Effector memory CD4-positive, alpha-beta T cell (primary cell): Measurements from ENCODE around the gene GPC5.

Experiments used
- DNase-seq, 3 donors: peaks; one replicate each; pipeline ENCODE4 v3.0.0-alpha.2; 2020
- H3K27ac ChIP-seq: 2 replicates; pipeline ENCODE4 v1.7.0; 2013; ENCODE audit warnings: mild to moderate bottlenecking, low read length, moderate library complexity; ENCODE audit not compliant: insufficient read depth, poor library complexity, severe bottlenecking
- H3K27me3 ChIP-seq: replicated peaks from 2 replicates; pipeline ENCODE4 v1.7.0; 2013; ENCODE audit warnings: mild to moderate bottlenecking, low read length; ENCODE audit not compliant: insufficient read depth, control insufficient read depth, poor library complexity, severe bottlenecking
- H3K36me3 ChIP-seq: 2 replicates; pipeline ENCODE4 v1.7.0; 2013; ENCODE audit warnings: mild to moderate bottlenecking, low read length, moderate library complexity; ENCODE audit not compliant: control insufficient read depth, insufficient read depth
- H3K4me1 ChIP-seq: 2 replicates; pipeline ENCODE4 v1.7.0; 2013; ENCODE audit warnings: low read length, mild to moderate bottlenecking; ENCODE audit not compliant: control insufficient read depth, insufficient read depth, poor library complexity, severe bottlenecking
- H3K4me3 ChIP-seq: 2 replicates; pipeline ENCODE4 v1.7.0; 2013; ENCODE audit warnings: low read length, low read depth, mild to moderate bottlenecking; ENCODE audit not compliant: insufficient read depth, poor library complexity, severe bottlenecking
- H3K9me3 ChIP-seq: 2 replicates; pipeline ENCODE4 v1.7.0; 2013; ENCODE audit warnings: mild to moderate bottlenecking, low read length, moderate library complexity; ENCODE audit not compliant: control insufficient read depth

Gene GPC5

DNA sequence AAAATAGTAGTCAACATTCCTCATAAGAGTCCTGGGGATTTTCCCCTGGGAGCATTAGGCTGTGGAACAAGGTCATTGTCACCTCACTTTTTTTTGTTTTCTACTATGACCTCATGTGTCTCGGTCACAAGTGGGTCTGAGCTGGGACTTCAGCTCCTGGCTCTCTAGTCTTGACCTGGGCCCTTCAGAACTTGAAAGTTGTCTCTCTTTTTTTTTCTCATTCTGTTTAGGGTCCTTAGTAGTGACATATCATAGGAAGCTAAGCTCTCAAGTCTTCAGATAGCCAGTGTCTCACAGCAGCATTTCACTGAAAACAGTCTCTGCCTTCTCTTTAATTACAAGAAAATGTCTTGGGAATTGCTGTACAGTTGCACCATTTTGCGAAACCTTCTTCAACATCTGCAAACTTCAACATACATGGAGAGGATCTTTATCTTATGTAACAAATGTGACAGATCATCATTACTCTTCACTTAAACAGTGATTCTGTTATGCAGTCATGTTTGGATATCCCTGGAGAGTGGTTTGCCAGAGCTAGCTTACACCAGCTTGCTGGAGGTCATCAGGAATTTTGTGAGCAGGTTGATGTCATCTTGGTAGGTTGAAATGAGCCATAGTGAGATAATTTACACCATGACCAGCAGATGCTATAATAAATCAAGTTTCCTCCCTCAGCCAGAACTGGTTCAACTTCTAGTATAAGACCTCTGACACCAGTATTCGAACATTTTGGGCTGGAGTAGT, 131.5 kb downstream of the GPC5 start:
- Histone ChIP-seq H3K27me3 (no peaks in the 10 kb centered on the region), H3K27ac (no peak overlapping the region), H3K9me3 (no peaks in the 10 kb centered on the region), H3K36me3 (no peaks in the 10 kb centered on the region), H3K4me3 (no peak overlapping the region), H3K4me1 (no peaks in the 10 kb centered on the region)
- no peak for DNase-seq

DNA sequence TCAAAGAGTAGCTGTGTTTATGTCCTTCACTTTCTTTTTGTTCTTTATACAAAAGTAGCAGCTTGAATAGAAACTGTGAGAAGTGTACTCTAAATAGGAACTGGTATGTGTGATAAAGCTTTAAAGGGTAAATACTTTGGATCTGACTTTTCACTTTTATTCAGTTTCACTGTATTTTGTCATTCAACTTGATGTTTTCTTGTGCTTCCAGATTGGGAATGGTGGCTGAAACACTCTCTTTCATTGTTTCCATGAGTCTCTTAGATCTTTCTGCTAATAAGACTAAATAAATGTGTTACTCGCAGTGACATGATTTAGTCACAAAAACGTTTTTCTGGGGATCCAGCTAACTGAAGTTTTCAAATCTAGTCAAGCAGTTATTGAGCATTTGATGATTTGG, 133.2 kb downstream of the GPC5 start:
- no peaks in the 10 kb centered on the region for H3K4me1 ChIP-seq
- H3K27me3 ChIP-seq: no peaks in the 10 kb centered on the region
- H3K9me3 ChIP-seq: no peaks in the 10 kb centered on the region
- H3K27ac ChIP-seq: no peak overlapping the region
- no peak for DNase-seq
- no peak overlapping the region for H3K4me3 ChIP-seq
- H3K36me3 ChIP-seq: no peaks in the 10 kb centered on the region

DNA sequence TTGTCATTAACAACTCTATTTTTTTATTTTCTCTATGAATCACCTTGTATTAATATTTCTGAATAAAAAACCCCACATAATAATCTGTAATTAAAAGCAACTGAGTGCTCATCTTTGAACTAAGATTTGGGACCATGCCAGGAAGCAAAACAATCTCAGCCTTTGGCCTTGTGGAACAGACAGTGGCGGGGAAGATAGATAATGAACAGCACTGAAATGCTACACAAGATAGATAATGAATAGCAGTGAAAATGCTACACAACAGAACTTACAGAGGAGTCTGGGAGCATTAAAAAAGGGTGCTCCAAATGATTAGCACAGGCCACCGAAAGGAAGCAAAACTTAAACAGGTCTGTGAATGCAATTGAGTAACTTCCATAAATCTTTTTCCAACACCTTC, 134.9 kb downstream of the GPC5 start:
- Histone ChIP-seq H3K36me3 (no peaks in the 10 kb centered on the region), H3K27ac (no peak overlapping the region), H3K4me1 (no peaks in the 10 kb centered on the region), H3K4me3 (no peak overlapping the region), H3K27me3 (no peaks in the 10 kb centered on the region), H3K9me3 (no peaks in the 10 kb centered on the region)
- no peak for DNase-seq

DNA sequence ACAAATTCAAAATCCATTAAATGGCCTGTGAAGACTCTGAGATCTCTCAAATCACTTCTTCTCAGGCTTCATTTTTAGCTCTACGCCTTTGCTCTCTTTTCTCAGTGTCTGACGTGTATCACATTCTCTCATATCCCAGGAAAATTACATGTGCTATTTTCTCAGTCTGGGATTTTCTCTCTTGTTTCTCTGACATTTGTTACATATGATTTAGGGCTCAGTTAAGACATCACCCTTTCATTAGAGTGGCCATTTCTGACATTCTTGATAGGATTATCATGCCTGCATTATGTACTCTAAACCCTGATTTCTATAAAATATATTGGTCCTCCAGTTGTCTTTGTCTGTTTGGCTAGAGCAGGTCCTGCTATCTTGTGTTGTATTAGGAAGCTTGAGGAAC, 136.6 kb downstream of the GPC5 start:
- Histone ChIP-seq H3K27ac (no peak overlapping the region), H3K36me3 (no peaks in the 10 kb centered on the region), H3K27me3 (no peaks in the 10 kb centered on the region), H3K9me3 (no peaks in the 10 kb centered on the region), H3K4me3 (no peak overlapping the region), H3K4me1 (no peaks in the 10 kb centered on the region)
- DNase-seq: no peak

DNA sequence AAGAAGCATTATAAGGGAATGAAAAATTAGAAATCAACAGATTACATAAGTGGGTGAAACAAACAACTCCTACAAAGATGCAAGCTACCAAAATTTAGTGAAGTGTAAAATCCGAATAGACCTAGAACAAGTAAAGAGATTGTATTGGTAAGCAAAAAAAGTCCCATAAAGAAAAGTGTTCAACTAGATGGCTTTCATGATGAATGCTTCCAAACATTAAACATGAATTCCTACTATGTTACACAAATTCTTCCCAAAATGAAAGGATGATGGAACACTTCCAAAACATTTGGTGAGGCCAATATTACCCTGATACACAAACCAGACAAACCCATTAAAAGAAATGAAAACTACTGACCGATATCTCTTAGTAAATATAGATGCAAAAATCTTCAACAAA, 139.0 kb downstream of the GPC5 start:
- no peaks in the 10 kb centered on the region for H3K9me3 ChIP-seq
- H3K27me3 ChIP-seq: no peaks in the 10 kb centered on the region
- no peak for DNase-seq
- H3K4me3 ChIP-seq: no peak overlapping the region
- no peak overlapping the region for H3K27ac ChIP-seq
- no peaks in the 10 kb centered on the region for H3K4me1 ChIP-seq
- H3K36me3 ChIP-seq: no peaks in the 10 kb centered on the region

DNA sequence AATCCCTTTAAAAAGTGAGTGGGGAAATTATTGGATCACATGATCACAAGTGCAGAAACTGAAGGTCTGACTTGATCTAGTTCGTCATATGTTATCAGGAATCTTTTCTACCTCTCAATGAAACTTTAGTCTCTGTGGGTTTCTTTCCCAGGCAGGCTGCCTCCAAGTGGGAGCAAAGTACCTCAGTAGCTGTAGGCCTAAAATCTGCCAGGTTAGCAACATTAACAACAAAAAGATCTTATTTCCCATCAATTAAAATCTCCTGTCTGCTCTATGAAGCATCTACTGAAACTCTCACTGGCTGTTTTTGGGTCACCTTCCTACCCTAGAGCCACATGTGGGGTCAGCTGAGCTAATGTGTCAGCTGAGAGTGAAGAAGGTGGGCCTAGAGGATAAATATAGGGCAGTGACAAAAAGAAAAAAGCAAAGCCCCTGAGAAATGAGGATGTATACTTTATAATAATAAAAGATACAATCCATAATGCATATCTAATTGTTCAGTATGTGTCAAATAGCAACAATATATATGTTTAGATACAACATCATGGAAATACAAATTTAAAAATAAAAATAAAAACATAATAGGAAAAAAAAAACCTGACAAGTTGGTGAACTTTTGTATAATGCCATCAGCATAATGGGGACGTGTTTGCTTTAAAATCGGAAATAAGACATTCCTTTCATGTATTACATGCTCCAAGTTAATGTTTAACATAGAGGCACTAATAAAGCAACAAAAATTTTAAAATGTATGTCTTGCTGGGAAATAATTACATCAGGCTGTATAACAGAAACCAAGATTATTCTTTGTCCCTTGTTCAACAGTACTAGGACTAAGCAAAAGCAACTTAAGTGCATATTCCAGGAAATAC, 141.1 kb downstream of the GPC5 start:
- H3K9me3 ChIP-seq: no peaks in the 10 kb centered on the region
- no peaks in the 10 kb centered on the region for H3K36me3 ChIP-seq
- no peaks in the 10 kb centered on the region for H3K4me1 ChIP-seq
- no peak overlapping the region for H3K27ac ChIP-seq
- no peak for DNase-seq
- no peaks in the 10 kb centered on the region for H3K27me3 ChIP-seq
- no peak overlapping the region for H3K4me3 ChIP-seq

DNA sequence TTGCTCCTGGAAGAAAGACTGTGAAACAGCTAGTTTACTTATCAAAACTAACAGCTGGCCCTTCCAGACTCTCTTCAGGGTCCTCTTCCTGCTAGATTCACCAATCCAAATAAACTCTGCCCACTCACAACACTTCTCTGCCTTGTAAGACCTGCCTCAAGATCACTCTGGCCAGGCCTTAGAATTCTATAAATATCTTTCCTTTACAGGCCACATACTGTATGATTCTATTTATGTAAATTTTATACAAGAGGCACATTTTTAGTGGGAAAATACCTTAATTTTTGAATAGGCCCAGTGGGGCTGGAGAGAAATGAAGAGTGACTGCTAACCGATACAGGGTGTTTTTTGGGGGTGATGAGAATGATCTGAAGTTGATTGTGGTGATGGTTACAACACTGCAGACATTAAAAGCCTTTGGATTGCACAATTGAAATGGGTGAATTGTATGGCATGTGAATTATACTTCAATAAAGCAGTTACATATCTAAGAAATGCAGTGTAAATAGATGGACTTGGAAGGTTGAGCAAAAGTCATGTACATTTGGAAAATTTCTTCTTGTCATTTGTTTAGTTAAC, 141.8 kb downstream of the GPC5 start:
- Histone ChIP-seq H3K4me1 (no peaks in the 10 kb centered on the region), H3K27me3 (no peaks in the 10 kb centered on the region), H3K36me3 (no peaks in the 10 kb centered on the region), H3K9me3 (no peaks in the 10 kb centered on the region), H3K27ac (no peak overlapping the region), H3K4me3 (no peak overlapping the region)
- no peak for DNase-seq

DNA sequence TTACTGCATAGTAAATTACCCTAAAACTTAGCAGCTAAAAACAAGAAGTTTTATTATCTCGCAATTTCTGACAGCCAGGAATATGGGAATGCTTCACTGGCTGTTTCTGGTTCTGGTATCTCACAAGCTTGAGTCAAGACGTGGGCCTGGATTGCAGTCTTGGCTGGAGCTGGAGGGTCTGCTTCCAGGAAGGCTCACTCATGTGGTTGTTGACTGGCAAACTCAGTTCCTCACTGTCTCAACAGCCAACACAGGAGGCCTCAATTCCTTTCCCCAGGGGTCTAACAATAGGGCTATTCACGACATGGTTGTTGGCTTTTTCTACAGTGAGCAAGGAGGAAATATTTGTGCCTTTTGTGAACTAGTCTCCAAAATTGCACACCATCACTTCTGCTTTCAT, 146.3 kb downstream of the GPC5 start:
- Histone ChIP-seq H3K4me3 (no peak overlapping the region), H3K27me3 (no peaks in the 10 kb centered on the region), H3K9me3 (no peaks in the 10 kb centered on the region), H3K27ac (no peak overlapping the region), H3K36me3 (no peaks in the 10 kb centered on the region), H3K4me1 (no peaks in the 10 kb centered on the region)
- no peak for DNase-seq

DNA sequence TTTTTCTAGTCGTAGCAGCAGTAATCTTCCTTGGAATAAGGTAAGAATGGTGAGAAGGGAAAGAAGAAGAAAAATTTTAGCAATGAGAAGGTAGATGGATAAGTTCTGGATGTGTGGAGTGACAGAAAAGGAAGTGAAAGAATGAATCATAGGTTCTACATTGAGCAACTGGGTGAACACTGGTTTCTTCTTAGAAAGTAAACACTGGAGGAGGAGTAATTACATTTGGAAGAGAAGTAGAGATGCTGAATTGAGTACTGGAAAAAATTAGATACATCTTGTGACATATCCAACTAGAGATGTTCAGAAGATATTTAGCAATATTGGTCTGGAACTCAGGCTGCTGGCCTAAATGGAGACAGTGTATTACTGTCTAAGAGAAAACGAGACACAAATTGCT, 148.5 kb downstream of the GPC5 start:
- Histone ChIP-seq H3K4me3 (no peak overlapping the region), H3K27me3 (no peaks in the 10 kb centered on the region), H3K4me1 (no peaks in the 10 kb centered on the region), H3K27ac (no peak overlapping the region), H3K9me3 (no peaks in the 10 kb centered on the region), H3K36me3 (no peaks in the 10 kb centered on the region)
- DNase-seq: no peak

DNA sequence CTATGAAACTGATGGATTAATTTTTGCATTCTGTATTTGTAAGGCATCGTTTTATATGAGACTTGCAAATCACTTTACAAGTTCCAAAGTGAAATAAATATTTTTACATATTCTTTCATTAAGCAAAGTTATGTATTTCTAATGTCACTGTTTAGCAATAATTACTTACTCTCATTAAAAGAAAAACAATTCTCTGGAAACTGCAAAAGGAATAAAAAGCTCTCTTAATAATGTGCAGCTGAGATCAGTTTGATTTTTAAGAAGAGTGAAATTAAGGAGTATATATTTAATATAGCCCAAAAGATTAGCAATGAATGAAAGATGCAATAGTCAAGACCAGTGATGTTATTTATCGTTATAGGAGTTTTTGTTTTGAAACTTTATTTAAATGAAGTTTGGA, 155.2 kb downstream of the GPC5 start:
- DNase-seq: no peak
- no peak overlapping the region for H3K4me3 ChIP-seq
- H3K27me3 ChIP-seq: no peaks in the 10 kb centered on the region
- H3K4me1 ChIP-seq: no peaks in the 10 kb centered on the region
- no peak overlapping the region for H3K27ac ChIP-seq
- H3K36me3 ChIP-seq: no peaks in the 10 kb centered on the region
- H3K9me3 ChIP-seq: no peaks in the 10 kb centered on the region
